RPMI8226 (cell line): Measurements from ENCODE around the gene PTPRN2.

Experiments
- DNase-seq: peaks from one replicate; pipeline ENCODE4 v3.0.0-alpha.2; 2015

Gene PTPRN2

GRCh38 chr7:158030566-158030965, 557.1 kb downstream of the PTPRN2 start:
- DNase-seq: no peak

DNA sequence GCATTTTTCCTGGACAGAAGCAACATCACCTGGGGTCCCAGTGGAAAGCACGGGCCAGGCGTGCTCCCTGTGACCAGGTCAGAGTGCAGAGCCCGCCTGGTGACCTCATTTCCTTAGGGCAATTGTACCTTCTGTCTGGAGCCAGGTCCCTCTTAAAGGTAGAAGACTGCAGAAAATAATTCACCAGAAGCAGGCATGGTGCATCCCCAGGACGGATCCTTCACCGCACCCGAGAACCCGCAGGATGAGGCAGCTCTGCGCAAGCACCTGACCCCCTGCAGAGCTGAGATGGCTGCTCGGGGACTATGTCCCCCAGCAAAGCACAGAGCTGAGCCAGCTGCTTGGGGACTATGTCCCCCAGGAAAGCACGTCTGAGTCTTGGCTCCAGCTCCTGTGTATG, 557.6 kb downstream of the PTPRN2 start:
- DNase-seq: no peak

GRCh38 chr7:158029509-158029908, 558.1 kb downstream of the PTPRN2 start:
- no peak for DNase-seq

GRCh38 chr7:158028971-158029370, 558.7 kb downstream of the PTPRN2 start:
- no peak for DNase-seq

DNA sequence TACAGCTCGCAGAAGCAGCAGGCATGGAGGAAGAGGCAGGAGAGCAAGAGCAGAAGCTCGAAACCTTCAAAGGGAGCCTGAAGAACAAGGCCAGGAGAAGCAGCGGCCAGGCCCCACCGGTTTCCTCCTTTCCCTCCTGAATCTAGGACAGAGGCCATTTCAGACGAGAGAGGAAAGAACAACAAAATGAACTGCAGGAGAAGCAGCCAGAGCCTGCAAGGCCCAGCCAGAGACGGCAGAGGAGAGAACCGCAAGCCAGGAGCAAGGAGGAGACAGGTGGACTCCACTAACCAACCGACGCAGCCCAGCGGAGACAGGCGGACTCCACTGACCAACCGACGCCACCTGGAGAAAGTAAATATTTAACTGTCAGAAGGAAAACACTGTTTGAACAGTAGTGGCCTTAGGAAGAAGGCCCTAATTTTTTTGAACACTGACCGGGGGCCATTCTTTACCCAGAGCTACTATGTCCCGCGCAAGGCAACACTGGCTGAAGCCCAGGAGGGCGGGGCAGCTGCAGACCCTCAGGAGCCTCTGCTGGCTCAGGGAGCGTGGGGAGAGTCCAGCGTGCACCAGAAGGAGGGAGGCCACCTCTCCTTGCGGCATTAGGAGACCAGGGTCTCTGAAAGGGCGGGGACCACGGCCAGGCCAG, 559.2 kb downstream of the PTPRN2 start:
- no peak for DNase-seq

- no peak for DNase-seq
Observed at GRCh38 chr7:158027646-158028045, 560.0 kb downstream of the PTPRN2 start.

DNA sequence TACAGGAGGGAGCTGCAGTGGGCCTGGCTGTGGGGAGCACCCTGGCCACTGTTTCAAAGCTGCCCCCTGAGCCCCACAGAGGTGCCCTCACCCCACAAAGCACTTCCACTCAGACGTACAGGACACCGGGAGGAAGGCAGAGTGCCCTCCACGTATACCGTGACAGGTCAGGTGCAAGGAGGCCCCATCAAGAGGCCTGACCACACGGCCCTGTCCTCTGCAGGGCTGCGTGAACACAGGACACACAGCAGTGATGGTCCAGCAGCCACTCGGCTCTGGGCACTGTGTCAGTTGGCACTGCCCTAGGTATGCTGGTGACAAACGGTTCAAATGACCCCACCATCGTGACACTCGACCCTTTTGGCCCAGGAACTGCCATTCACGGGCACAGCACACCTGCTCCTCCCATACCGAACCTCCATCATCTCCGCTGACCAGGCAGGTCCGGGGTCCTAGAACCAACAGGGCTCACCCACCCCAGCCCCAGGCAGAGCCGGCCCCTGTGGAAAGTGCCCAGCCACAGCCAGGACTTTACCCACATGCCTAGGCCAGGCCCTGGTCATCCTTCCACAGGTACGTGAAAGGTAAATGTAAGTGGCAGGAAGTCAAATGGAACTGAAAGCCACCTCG, 560.9 kb downstream of the PTPRN2 start:
- DNase-seq: no peak

DNA sequence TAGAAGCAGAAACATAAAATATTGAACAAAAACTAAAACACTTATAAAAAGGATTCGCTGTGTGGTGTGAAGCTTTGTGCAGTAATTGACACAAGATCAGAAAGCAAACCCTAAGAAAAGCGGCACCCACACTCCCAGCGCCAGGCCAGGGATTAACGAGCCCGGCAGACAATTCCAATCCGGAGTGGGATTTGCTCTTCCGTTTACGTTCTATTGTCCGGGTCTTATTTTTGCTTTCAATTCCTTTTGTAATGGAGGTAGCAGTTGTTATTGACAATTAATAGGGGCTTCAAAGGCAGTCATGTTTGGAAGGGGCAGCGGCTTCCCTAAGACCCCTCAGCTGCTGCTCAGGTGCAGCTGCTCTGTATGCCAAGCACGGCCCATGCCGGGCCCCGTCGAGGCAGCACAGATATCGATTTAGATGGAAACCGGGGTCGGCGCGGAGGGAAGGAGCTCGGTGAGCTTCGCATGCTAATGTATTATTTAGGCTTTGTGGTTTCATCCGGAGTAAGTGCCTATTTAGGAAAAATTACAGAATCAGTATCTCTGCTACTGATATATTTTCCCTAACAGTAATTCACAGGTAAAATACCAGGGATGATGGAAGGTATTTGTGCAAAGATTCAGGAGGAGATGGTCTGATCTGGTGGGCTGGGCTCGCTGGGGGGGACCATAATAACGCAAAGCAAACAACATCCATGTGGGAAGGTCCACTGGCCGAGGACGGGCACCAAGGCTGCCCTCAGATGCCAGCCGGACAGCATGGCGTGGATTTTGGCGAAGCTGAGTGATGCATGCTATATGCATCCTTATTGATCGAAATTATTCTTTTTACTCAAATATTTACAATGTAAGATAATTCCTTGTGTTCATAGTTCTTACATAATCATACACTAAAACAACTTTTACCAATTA, 561.7 kb downstream of the PTPRN2 start:
- DNase-seq: no peak

GRCh38 chr7:158024881-158025280, 562.7 kb downstream of the PTPRN2 start:
- DNase-seq: no peak

DNA sequence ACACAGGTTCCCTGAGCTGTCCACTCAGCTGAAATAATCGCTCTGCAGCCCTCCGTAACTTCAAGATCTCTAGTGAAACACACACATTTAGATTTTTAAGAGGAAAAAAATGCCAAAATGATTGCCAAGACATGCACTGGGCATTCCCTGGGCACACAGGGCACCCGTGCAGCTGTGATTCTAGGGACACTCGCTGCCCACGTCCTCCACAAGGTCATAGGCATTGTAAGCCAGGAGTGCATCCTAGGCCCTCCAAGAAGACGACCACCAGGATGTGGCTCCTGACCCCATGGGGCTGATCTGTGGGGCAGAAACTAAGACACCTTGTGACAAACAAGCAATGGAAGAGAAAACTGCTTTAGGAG, 563.3 kb downstream of the PTPRN2 start:
- no peak for DNase-seq

GRCh38 chr7:158023681-158024350, 563.8 kb downstream of the PTPRN2 start:
- peak; percentile 39 for DNase-seq

DNA sequence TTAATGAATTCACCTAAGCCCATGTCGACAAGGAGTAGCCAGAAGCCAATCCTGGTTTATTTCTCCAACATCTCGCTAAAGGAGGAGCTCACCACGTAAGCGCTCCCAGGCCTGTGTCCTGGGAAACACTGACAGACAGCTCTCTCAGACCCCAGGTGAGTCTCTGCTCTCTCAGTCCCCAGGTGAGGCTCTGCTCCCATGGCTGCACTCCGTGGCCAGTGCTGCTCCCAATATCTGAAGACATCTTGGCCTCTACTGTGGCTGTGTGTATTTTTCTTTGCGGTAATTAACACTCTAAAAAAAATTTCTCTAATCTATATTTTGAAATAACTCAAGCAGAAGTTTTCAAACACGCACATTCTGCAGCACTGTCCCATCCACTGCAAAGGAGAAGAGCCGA, 564.5 kb downstream of the PTPRN2 start:
- DNase-seq: no peak

- no peak for DNase-seq
Observed at GRCh38 chr7:158022601-158023000, 565.0 kb downstream of the PTPRN2 start.

- no peak for DNase-seq
Observed at GRCh38 chr7:158021836-158022235, 565.8 kb downstream of the PTPRN2 start.

- DNase-seq: no peak
Observed at GRCh38 chr7:158020706-158021095, 566.9 kb downstream of the PTPRN2 start.

- no peak for DNase-seq
Observed at GRCh38 chr7:158019726-158020705, 567.6 kb downstream of the PTPRN2 start.

- DNase-seq: no peak
Observed at GRCh38 chr7:158018971-158019645, 568.5 kb downstream of the PTPRN2 start.

GRCh38 chr7:158018098-158018762, 569.4 kb downstream of the PTPRN2 start:
- DNase-seq: no peak

GRCh38 chr7:158017111-158018097, 570.2 kb downstream of the PTPRN2 start:
- peak; percentile 34 for DNase-seq
